GM12864 (cell line): ENCODE measurements around the gene LCN12.

Source experiments
- DNase-seq: peaks from one replicate; pipeline ENCODE4 v3.0.0-alpha.2; 2011; ENCODE audit warnings: low read depth
- H3K4me3 ChIP-seq: 2 replicates; pipeline ENCODE4 v1.5.1; 2011; ENCODE audit warnings: mild to moderate bottlenecking, low read depth, low read length, control low read depth
- TF ChIP-seq, protein P1 (sequence below): IDR thresholded peaks from 2 replicates; pipeline ENCODE4 v1.5.1; 2011; ENCODE audit warnings: low read depth, mild to moderate bottlenecking, moderate library complexity, low read length, control low read depth, inconsistent platforms; ENCODE audit errors: missing control alignments

The LCN12 gene

DNA sequence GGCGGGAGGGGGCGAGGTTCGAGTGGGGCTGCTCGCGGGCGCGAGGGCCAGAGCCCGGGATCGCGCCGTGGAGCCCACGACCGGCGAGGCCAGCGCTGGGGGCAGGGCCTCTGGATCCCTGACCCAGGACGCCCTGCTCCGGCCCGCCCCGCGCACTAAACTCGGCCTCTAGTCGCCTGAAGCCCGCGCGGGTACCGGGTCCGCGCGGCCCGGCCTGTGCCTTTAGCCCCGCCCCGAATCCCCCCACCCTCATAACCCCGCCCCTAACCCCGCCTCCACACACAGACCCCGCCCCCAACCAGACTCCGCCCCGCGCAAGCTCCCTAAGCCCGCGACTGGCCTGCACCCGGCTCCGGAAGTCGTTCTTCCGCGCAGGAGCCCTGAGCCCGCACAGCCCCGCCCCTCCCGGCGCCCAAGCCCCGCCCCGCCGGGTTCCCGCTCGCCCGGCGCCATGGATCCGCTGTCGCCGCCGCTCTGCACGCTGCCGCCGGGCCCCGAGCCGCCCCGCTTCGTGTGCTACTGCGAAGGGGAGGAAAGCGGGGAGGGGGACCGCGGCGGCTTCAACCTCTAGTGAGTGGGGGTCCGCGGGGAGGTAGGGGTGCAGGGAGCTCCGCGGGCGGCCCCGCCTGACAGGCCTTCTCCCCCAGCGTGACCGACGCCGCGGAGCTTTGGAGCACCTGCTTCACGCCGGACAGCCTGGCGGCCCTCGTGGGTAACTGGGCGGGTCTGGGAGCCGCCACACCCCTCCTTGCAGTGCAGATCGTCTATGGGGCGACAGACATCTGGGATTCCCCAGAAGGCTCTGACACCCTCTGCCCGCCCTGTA is 40.1 kb downstream of the LCN12 start, which contains the start of gene PAXX:
PAXX (plus strand) TSS at position 430 of the 826 bp plus-strand sequence; CDS start at position 452, 22 bp downstream.
- TF ChIP-seq, protein P1, sequence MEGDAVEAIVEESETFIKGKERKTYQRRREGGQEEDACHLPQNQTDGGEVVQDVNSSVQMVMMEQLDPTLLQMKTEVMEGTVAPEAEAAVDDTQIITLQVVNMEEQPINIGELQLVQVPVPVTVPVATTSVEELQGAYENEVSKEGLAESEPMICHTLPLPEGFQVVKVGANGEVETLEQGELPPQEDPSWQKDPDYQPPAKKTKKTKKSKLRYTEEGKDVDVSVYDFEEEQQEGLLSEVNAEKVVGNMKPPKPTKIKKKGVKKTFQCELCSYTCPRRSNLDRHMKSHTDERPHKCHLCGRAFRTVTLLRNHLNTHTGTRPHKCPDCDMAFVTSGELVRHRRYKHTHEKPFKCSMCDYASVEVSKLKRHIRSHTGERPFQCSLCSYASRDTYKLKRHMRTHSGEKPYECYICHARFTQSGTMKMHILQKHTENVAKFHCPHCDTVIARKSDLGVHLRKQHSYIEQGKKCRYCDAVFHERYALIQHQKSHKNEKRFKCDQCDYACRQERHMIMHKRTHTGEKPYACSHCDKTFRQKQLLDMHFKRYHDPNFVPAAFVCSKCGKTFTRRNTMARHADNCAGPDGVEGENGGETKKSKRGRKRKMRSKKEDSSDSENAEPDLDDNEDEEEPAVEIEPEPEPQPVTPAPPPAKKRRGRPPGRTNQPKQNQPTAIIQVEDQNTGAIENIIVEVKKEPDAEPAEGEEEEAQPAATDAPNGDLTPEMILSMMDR = no peak
- H3K4me3 ChIP-seq = peak within 1 kb of the TSS; percentile 74
- DNase-seq = peak; percentile 53

DNA sequence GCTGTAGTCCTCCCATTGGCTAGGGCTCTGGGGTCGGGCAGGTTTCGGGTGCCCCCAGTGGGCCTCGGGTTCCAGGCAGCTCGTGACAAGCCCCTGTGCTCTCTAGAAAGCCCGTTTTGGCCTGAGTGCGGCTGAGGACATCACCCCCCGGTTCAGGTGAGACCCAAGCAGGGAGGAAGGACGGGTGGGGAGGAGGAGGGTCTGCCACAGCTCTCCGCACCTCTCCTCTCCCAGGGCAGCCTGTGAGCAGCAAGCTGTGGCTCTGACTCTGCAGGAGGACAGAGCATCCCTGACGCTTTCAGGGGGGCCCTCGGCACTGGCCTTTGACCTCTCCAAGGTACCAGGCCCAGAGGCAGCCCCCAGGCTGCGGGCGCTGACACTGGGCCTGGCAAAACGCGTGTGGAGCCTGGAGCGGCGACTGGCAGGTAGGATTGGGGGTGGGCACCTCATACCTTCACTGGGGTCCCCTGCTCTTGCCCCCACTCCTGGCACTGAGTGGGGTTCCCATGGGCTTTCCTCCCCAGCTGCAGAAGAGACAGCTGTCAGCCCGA is 40.8 kb downstream of the LCN12 start:
- H3K4me3 ChIP-seq = peak overlapping the region; percentile 74
- TF ChIP-seq, protein P1 = no peak
- no peak for DNase-seq

DNA sequence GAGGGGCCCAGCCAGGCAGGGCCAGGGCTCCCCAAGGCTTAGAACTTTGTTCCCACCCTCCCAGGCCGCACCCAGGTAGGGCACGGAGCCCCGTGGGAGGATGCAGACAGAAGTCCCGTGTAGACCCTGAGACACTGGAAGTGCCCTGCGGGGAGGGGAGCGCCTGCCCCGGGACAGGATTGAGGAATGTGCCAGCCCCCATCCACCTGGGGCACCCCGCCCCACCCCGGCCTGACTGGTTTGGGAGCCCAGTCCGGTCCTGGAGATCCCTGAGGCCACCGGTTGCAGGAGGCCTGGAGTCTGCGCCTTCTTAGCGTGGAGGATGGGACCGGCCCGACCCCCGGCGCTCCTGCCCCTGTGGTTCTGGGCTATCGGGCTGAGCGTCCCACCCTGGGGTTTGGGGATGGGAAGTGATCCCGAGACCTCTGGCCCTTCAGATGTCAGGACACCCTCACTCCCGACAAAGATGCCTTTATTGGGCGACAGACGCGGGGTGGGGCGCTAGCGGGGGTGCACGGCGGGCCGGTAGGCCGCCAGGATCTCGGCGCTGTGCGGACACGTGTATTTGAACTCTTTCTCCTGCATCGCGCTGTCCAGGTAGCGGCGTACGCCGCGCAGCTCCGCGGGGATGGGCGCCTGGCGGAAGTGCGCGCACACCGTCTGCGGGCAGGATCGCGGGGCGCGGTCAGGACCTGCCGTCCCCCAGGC is 42.3 kb downstream of the LCN12 start:
- DNase-seq = no peak
- H3K4me3 ChIP-seq = no peak overlapping the region
- TF ChIP-seq, protein P1 = no peak

DNA sequence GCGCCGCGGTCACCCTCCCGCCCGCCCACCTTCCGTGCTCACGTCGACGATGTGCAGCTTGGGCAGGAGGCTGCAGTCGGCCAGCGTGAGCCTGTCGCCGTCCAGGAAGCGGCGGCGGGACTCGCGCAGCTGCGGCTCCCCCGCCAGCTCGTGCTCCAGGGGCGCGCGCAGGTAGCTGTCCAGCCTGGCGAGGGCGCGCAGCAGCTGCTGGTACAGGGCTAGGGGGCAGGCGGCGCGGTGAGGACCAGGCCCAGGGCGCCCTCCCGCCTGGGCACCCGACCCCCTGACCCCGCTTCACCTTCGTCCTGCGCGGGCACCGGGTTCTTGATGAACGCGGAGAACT is 42.8 kb downstream of the LCN12 start:
- no peak for DNase-seq

DNA sequence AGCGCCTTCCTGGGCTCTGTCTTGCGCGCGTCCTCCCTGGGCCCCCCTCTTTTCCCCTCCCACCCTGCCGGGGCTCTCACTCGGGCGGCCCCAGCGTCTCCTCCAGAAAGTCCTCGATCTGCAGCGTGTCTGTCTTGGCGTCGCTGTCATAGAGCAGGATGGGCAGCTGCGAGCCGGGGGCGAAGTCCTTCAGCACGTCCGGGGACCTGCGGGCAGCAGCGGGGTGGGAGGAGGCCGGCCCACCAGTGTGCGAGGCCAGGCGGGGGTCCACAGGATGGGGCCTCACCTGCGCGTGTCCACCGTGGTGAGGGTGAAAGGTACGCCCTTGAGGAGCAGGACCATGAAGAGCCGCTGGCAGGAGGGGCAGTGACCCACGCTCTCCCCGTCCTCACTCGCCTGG is 43.3 kb downstream of the LCN12 start:
- H3K4me3 ChIP-seq = no peak overlapping the region
- DNase-seq = no peak

More for the DNA sequence above, 42.8 kb downstream of the LCN12 start:
- H3K4me3 ChIP-seq = no peak overlapping the region
- TF ChIP-seq, protein P1 = no peak

DNA sequence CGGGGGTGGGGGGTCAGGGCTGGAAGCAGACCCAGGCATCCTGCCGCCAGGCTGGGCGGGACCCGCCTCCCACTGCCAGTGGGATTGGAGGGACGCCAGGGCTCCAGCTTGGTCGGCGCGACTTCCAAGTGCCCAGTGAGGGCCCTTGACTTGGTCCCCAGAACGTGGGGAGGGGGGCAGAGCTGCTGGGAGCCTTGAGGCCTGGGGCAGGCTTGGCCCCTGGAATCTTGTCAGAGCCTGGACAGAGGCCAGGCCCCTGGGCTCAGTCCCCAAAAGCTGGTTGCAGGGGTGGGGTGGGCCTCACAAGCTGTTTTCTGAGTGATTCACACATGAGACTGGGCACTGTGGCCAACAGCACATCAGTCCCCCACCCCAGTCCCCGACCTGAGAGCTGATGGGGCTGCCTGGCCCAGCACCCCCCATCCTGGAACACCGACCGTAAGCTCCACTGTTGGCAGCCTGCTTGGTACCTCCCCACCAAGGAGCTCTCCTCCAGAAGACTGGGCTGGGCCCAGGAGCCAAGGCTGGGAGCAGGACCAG is 43.8 kb downstream of the LCN12 start:
- no peak overlapping the region for H3K4me3 ChIP-seq
- TF ChIP-seq, protein P1 = no peak
- no peak for DNase-seq

More for the DNA sequence above, 43.3 kb downstream of the LCN12 start:
- TF ChIP-seq, protein P1 = no peak
